ENCODE data around the gene SORCS3. TPM values are rescaled to one million over a fixed set of nuclear protein-coding genes. Genes with fewer than 3 reads are reported as not detected.

SORCS3 gene
- total RNA-seq, 4 donors from 2014 or later: not detected

DNA sequence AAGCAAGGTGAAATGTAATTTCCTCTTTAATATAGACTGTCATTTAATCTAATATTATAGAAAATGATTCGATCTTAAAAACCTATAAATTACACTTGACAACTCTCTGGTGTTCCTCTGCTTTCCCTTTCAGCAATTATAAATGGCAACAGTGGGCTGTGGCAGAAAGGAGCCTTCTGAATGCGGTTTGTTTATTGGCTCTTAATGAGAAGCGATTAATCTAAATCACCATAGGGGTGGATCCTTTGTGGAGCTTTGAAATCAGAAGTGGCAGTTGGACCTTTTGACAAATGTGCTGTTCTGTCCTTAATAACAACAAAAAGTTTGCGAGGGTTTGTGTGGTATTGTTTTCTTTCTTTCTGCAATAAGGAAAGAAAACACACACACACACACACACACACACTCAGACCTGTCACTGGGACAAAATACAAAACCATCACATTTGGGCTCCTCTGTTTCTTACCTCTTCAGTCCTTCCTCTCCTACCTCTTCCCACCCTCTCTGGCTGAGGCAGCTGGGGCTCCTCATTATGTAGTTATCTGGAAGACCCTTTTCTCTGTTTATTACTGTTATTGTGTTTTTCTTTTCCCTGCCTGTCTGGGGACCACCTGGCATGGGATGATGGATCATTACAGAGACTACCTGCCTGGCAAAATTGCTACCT, 316.2 kb downstream of the SORCS3 start:
- no peak for TF ChIP-seq POLR2A (IDR thresholded peaks at IDR 0.05)
- TF ChIP-seq, protein P1, sequence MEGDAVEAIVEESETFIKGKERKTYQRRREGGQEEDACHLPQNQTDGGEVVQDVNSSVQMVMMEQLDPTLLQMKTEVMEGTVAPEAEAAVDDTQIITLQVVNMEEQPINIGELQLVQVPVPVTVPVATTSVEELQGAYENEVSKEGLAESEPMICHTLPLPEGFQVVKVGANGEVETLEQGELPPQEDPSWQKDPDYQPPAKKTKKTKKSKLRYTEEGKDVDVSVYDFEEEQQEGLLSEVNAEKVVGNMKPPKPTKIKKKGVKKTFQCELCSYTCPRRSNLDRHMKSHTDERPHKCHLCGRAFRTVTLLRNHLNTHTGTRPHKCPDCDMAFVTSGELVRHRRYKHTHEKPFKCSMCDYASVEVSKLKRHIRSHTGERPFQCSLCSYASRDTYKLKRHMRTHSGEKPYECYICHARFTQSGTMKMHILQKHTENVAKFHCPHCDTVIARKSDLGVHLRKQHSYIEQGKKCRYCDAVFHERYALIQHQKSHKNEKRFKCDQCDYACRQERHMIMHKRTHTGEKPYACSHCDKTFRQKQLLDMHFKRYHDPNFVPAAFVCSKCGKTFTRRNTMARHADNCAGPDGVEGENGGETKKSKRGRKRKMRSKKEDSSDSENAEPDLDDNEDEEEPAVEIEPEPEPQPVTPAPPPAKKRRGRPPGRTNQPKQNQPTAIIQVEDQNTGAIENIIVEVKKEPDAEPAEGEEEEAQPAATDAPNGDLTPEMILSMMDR (IDR thresholded peaks at IDR 0.05 in 4 of 5, conservative IDR thresholded peaks at IDR 0.05 in 1 of 5): no peak
- no peak overlapping the region for H3K27ac ChIP-seq
- in situ Hi-C loops (cut with MboI; ENCODE audit: low sequenced_read_pairs in 4 of 4): no loop called here
- H3K9me3 ChIP-seq: no peaks in the 10 kb centered on the region
- ATAC-seq (no peak), DNase-seq (no peak)
- H3K36me3 ChIP-seq: no peaks in the 10 kb centered on the region
- no peaks in the 10 kb centered on the region for H3K4me1 ChIP-seq
- H3K4me3 ChIP-seq: no peak overlapping the region
- intact Hi-C loops (cut with DNase I; ENCODE audit: low total_unique reads): no loop called here
- no peaks in the 10 kb centered on the region for H3K27me3 ChIP-seq

DNA sequence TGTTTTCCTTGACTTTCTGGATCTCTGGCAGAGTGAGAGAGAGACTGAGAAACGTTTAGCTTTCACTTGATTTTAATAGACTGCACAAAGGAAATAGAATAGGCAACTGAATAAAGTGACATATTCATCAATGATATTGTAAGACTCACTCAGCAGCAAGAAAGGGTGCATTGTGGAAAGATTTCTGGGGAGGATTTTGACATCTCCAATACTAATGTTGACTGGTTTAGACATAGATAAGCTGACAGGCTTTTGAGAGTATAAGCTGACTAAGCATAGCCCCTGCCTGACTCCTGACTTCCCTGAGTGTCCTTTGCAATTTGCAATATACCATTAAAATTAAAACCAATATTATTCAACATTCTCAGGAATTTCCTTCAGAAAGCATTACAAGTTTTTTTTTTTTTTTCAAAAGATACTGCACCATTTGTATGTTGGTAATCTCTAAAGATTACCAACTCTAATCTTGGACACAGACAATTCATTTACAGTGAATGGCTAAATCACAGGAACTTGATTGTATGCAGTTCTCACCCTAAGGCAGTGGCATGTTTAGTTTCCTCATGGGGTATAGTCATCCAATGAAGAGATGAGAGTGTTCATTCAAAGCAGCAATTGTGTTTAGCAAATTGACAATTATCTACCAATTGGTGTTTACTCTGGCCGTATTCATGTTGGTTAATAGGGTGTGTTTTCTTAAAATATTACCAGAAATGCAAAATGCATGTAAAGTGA, 325.6 kb downstream of the SORCS3 start:
- Histone ChIP-seq H3K27me3 (no peaks in the 10 kb centered on the region), H3K4me1 (no peaks in the 10 kb centered on the region), H3K4me3 (no peak overlapping the region), H3K9me3 (no peaks in the 10 kb centered on the region), H3K27ac (no peak overlapping the region), H3K36me3 (no peaks in the 10 kb centered on the region)
- DNase-seq (no peak), ATAC-seq (no peak)
- TF ChIP-seq POLR2A (IDR thresholded peaks at IDR 0.05): no peak
- TF ChIP-seq, protein P1 (IDR thresholded peaks at IDR 0.05 in 4 of 5, conservative IDR thresholded peaks at IDR 0.05 in 1 of 5): no peak
- intact Hi-C loops (cut with DNase I; ENCODE audit: low total_unique reads): no loop called here
- in situ Hi-C loops (cut with MboI; ENCODE audit: low sequenced_read_pairs in 4 of 4): no loop called here

- no peak overlapping the region for H3K4me3 ChIP-seq
- H3K9me3 ChIP-seq: no peaks in the 10 kb centered on the region
- TF ChIP-seq, protein P1 (IDR thresholded peaks at IDR 0.05 in 4 of 5, conservative IDR thresholded peaks at IDR 0.05 in 1 of 5): no peak
- TF ChIP-seq POLR2A (IDR thresholded peaks at IDR 0.05): no peak
- H3K27me3 ChIP-seq: no peaks in the 10 kb centered on the region
- H3K36me3 ChIP-seq: no peaks in the 10 kb centered on the region
- no peak for DNase-seq
- ATAC-seq: no peak
- H3K4me1 ChIP-seq: no peaks in the 10 kb centered on the region
- in situ Hi-C loops (cut with MboI; ENCODE audit: low sequenced_read_pairs in 4 of 4) (no loop called here), intact Hi-C loops (cut with DNase I; ENCODE audit: low total_unique reads) (no loop called here)
- H3K27ac ChIP-seq: no peak overlapping the region
Observed at GRCh38 chr10:104980368-104980767, 339.3 kb downstream of the SORCS3 start.

DNA sequence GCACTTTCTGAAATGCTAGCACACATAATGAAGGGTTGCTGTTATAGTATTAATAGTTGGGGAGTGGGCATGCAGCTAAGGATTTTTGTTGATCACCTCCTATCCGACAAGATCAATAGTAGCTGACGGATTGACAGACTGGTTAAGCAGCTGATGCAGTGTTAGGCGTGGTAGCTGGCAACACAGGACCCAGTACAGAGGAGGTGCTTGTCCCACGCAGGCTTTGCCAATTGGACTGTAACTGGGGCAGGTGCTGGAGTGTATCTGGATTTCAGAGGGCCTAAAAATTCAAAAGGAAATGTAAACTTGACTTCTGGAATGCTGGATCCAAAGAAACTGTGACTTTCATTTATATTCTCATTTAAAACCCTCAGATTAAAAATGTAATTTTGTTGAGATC, 340.9 kb downstream of the SORCS3 start:
- in situ Hi-C loops (cut with MboI; ENCODE audit: low sequenced_read_pairs in 4 of 4): no loop called here
- ATAC-seq (no peak), DNase-seq (no peak)
- Histone ChIP-seq H3K4me1 (no peaks in the 10 kb centered on the region), H3K9me3 (no peaks in the 10 kb centered on the region), H3K27ac (no peak overlapping the region), H3K27me3 (no peaks in the 10 kb centered on the region), H3K4me3 (no peak overlapping the region), H3K36me3 (no peaks in the 10 kb centered on the region)
- TF ChIP-seq, protein P1 (IDR thresholded peaks at IDR 0.05 in 4 of 5, conservative IDR thresholded peaks at IDR 0.05 in 1 of 5): no peak
- TF ChIP-seq POLR2A (IDR thresholded peaks at IDR 0.05): no peak
- intact Hi-C loops (cut with DNase I; ENCODE audit: low total_unique reads): no loop called here
